Chondrocyte (in vitro differentiated cells): ENCODE data around the gene PLCB4. TPM values are rescaled to one million over a fixed set of nuclear protein-coding genes. Genes with fewer than 3 reads are reported as not detected.

Source experiments
- DNase-seq: peaks from one replicate; pipeline ENCODE4 v3.0.0; 2021; ENCODE audit warnings: mixed read lengths, low spot score
- H3K27ac Mint-ChIP-seq: one replicate; pipeline ENCODE4 v1.8.0; 2021; ENCODE audit warnings: mild to moderate bottlenecking, moderate library complexity, mixed read lengths; ENCODE audit not compliant: unreplicated experiment
- H3K27me3 Mint-ChIP-seq: 2 replicates; pipeline ENCODE4 v1.8.0; 2021; ENCODE audit warnings: low read depth, mixed read lengths
- H3K36me3 Mint-ChIP-seq: 2 replicates; pipeline ENCODE4 v1.8.0; 2021; ENCODE audit warnings: low read depth, mixed read lengths
- H3K4me1 Mint-ChIP-seq: 2 replicates; pipeline ENCODE4 v1.8.0; 2021; ENCODE audit warnings: low read depth, mild to moderate bottlenecking, mixed read lengths
- H3K4me3 Mint-ChIP-seq: one replicate; pipeline ENCODE4 v1.8.0; 2021; ENCODE audit warnings: mild to moderate bottlenecking, moderate library complexity, mixed read lengths; ENCODE audit not compliant: unreplicated experiment
- H3K9me3 Mint-ChIP-seq: 2 replicates; pipeline ENCODE4 v1.8.0; 2021; ENCODE audit warnings: low read depth, mixed read lengths
- total RNA-seq: library from RNA; stranded (reverse); gene quantifications from 3 replicates; pipeline ENCODE4 v1.2.1, GENCODE V29; 2021
- TF ChIP-seq, protein P1 (sequence below): fragments of 200-600 bp; sonication (generic); IDR thresholded peaks from 2 replicates; pipeline ENCODE4 v1.5.0; 2021; ENCODE audit warnings: antibody characterized with exemption, mild to moderate bottlenecking, moderate library complexity

The PLCB4 gene
- total RNA-seq, 1 donor from 2014 or later = 13.3 TPM

DNA sequence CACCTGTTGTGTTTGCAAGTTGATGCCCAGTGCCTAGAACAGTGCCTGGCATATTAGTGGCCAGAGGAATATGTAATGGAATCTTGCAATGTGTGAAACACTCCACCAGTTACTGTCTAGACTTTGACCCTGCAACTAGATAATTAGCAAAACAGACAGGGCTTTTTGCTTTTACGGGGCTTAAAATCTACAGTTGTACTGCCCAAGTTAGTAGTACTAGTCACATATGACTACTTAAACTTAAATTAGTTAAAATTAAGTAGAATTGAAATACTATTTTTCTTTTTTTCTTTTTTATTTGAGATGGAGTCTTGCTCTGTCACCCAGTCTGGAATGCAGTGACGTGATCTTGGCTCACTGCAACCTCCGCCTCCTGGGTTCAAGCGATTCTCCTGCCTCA lies 44.3 kb upstream of the PLCB4 start:
- DNase-seq = no peak
- Mint-ChIP-seq H3K27ac (no peak overlapping the region), H3K36me3 (no peaks in the 10 kb centered on the region), H3K4me3 (no peak overlapping the region), H3K9me3 (no peaks in the 10 kb centered on the region), H3K4me1 (peaks cover 50% of the 10 kb centered on the region), H3K27me3 (no peaks in the 10 kb centered on the region)
- TF ChIP-seq, protein P1, sequence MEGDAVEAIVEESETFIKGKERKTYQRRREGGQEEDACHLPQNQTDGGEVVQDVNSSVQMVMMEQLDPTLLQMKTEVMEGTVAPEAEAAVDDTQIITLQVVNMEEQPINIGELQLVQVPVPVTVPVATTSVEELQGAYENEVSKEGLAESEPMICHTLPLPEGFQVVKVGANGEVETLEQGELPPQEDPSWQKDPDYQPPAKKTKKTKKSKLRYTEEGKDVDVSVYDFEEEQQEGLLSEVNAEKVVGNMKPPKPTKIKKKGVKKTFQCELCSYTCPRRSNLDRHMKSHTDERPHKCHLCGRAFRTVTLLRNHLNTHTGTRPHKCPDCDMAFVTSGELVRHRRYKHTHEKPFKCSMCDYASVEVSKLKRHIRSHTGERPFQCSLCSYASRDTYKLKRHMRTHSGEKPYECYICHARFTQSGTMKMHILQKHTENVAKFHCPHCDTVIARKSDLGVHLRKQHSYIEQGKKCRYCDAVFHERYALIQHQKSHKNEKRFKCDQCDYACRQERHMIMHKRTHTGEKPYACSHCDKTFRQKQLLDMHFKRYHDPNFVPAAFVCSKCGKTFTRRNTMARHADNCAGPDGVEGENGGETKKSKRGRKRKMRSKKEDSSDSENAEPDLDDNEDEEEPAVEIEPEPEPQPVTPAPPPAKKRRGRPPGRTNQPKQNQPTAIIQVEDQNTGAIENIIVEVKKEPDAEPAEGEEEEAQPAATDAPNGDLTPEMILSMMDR = no peak

DNA sequence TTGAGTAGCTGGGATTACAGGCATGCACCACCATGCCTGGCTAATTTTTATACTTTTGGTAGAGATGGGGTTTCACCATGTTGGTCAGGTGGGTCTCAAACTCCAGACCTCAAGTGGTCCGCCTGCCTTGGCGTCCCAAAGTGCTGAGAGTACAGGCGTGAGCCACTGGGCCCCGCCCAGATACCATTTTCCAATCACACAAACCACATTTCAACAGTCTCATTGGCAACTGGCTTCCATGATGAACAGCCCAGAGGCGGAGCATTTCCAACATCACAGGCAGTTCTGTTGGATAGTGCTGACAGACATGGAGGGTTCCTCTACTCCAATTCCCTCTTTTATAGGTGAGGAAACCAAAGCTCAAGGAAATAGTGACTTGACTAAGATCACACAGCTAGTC lies 43.9 kb upstream of the PLCB4 start:
- Mint-ChIP-seq H3K27ac (no peak overlapping the region), H3K4me3 (no peak overlapping the region), H3K36me3 (no peaks in the 10 kb centered on the region), H3K4me1 (peaks cover 50% of the 10 kb centered on the region), H3K9me3 (no peaks in the 10 kb centered on the region), H3K27me3 (no peaks in the 10 kb centered on the region)
- TF ChIP-seq, protein P1 = no peak
- DNase-seq = no peak

DNA sequence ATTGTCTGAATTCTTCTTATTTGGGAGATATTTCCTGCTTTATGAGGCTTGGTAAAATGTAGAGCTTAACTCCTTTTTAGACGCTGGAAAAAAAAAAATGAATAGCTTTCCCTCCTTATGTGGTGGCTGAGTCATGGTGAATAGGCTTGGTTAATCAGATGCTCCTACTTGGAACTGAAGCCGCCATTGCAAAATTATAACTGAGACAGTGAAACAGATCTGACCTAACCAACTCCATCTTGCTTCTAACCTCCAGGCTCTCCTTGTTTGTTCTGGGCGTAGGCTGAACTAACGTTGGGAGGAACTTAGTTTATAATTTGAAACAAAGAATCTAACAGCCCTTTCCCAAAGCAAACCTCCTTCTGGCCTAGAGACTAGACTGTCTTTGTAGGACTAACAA lies 43.2 kb upstream of the PLCB4 start:
- no peaks in the 10 kb centered on the region for H3K27me3 Mint-ChIP-seq
- peaks cover 50% of the 10 kb centered on the region for H3K4me1 Mint-ChIP-seq
- TF ChIP-seq, protein P1 = no peak
- no peaks in the 10 kb centered on the region for H3K36me3 Mint-ChIP-seq
- peak overlapping the region; percentile 18 for H3K27ac Mint-ChIP-seq
- no peaks in the 10 kb centered on the region for H3K9me3 Mint-ChIP-seq
- no peak overlapping the region for H3K4me3 Mint-ChIP-seq
- no peak for DNase-seq

DNA sequence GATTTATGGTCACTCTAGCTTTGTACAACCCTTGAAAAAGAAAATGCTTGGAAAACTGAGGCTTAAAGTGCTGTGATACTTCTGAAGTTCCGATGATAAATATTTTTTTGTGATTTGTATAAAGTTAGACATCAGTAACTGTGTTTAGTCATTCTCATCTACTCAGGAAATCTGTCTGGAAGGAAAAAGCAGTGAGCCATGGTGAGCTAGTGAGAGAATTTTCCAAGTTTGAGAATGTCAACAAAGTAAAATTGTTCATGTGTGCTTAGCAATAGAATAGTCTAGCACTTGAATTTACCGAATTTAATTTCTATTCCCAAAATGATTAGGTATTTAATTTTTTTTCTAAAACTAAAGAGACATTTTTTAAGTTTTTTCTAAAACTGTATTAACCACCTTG lies 41.3 kb upstream of the PLCB4 start:
- DNase-seq = no peak
- Mint-ChIP-seq H3K4me1 (peaks cover 42% of the 10 kb centered on the region), H3K27ac (no peak overlapping the region), H3K27me3 (no peaks in the 10 kb centered on the region), H3K4me3 (no peak overlapping the region), H3K9me3 (no peaks in the 10 kb centered on the region), H3K36me3 (no peaks in the 10 kb centered on the region)
- TF ChIP-seq, protein P1 = no peak

DNA sequence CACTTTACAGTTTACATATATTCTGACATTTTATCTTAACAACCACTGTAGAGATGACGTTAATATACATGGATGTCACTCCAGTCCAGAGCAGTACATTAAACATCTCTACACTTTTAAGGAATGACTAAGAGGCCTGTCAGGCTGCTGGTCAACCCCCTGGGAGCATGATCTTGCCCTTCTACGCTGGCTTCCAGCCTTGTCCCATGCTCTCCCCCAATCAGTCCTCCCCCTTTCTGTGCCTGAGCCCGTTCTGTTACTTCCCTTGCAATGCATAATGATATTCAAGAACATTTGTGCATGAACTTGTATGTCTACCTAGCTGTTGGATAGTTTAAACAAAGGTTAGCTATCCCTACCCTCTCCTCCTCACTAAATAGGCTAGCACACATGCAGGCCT lies 40.5 kb upstream of the PLCB4 start:
- DNase-seq = no peak
- H3K27me3 Mint-ChIP-seq = no peaks in the 10 kb centered on the region
- no peaks in the 10 kb centered on the region for H3K36me3 Mint-ChIP-seq
- H3K4me3 Mint-ChIP-seq = no peak overlapping the region
- TF ChIP-seq, protein P1 = no peak
- H3K9me3 Mint-ChIP-seq = peaks cover 4% of the 10 kb centered on the region
- H3K27ac Mint-ChIP-seq = no peak overlapping the region
- peaks cover 46% of the 10 kb centered on the region for H3K4me1 Mint-ChIP-seq
